HG02763 (cell line): ENCODE measurements around the gene CDK5.

Source experiments
- ATAC-seq: cut with Tn5 transposase; IDR thresholded peaks from one replicate; pipeline ENCODE4 v1.9.1; 2021; ENCODE audit warnings: mild to moderate bottlenecking, moderate library complexity; ENCODE audit not compliant: unreplicated experiment

CDK5 gene

DNA sequence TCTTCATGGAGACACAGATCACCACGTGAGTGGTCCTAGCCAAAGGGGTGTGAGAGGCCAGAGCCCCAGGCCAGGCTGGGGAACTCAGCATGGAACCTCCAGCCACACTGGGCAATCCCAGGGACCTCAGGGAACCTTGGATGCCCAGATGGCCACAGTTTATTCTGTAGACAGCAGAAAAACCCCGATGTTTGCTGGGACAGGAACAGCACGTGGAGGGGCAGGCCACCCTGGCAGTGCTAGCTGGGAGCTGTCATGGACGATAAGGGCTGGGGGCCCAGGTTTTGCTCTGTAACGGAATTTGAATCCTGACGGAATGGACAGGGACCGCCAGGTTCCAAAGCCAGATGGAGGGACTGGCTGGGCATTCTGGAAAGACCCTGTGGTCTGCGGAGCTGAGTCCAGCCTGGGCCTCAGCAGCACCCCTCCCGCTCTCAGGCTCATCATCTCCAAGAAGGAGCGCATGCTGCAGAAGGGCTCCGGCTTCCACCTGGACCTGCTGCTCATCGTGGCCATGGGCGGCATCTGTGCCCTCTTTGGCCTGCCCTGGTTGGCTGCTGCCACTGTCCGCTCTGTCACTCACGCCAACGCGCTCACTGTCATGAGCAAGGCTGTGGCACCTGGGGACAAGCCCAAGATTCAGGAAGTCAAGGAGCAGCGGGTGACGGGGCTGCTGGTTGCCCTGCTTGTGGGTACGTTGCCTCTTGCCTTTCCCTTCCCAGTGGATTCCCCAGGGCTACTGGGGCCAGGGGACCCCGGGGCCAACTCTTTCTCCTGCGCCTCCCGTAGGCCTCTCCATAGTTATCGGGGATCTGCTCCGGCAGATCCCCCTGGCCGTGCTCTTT is 17.3 kb upstream of the CDK5 start:
- ATAC-seq, result no peak

DNA sequence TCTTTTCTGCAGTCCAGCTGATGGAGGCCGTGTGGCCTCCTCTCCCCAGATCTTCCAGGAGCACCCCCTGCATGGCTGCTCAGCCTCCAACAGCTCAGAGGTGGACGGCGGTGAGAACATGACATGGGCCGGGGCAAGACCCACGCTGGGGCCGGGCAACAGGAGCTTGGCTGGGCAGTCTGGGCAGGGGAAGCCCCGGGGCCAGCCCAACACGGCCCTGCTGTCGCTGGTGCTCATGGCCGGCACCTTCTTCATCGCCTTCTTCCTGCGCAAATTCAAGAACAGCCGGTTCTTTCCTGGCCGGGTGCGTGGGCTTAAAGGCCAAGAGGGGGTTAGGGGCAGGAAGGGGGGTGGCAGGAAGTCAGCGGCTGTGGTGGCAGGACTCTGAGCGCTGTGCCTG is 16.3 kb upstream of the CDK5 start:
- no peak for ATAC-seq

DNA sequence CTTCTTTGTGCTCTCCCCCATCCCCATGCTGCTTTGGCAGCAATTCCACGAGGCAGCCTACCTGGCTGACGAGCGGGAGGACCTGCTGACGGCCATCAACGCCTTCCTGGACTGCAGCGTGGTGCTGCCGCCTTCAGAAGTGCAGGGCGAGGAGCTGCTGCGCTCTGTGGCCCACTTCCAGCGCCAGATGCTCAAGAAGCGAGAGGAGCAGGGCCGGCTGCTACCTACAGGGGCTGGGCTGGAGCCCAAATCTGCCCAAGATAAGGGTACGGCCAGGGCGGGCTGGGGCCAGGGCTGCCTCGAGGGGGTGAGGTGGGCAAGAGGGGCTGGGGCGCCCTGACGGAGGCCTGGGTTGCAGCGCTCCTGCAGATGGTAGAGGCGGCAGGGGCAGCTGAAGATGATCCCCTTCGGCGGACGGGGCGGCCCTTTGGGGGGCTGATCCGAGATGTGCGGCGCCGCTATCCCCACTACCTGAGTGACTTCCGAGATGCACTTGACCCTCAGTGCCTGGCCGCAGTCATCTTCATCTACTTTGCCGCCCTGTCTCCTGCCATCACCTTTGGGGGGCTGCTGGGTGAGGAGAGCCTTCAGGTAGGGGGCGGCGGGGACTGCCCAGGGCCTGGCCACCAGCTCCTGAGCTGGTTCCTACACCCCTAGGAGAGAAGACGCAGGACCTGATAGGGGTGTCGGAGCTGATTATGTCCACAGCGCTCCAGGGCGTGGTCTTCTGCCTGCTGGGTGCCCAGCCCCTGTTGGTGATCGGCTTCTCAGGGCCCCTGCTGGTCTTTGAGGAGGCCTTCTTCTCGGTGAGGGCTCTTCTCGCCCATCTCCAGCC is 13.6 kb upstream of the CDK5 start:
- no peak for ATAC-seq

DNA sequence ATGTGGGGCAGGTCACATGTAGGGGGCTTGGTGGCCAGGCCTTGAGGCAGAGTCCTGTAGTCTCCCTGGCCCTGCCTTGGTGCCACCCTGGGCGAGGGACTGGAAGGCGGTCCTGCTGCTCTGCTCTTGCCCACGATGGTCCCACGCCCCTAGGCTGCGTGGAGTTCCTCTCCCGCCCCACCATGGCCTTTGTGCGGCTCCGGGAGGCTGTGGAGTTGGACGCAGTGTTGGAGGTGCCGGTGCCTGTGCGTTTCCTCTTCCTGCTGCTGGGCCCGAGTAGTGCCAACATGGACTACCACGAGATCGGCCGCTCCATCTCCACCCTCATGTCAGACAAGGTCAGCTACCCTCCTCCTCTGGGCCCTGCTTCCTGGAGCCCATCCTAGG is 12.9 kb upstream of the CDK5 start:
- no peak for ATAC-seq

DNA sequence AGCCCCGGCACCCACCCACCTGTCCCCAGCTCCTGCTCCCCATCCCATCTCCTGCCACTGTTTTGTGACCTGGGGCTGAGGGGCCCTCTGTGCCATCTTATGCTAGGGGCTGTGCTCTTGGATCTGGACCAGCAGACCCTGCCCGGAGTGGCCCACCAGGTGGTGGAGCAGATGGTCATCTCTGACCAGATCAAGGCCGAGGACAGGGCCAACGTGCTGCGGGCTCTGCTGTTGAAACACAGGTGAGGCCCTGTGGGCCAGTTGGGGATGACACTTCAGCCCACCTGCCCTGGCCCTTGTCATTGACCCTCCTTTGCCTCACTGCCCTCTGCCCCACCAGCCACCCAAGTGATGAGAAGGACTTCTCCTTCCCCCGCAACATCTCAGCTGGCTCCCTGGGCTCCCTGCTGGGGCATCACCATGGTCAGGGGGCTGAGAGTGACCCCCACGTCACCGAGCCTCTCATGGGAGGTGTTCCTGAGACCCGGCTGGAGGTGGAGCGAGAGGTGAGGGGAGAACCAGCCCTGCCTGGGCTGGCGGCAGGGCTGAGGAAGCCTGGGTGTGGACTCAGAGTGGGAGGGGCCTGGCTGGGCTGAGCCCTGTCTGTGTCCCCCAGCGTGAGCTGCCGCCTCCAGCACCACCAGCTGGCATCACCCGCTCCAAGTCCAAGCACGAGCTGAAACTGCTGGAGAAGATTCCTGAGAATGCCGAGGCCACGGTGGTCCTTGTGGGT is 12.3 kb upstream of the CDK5 start:
- ATAC-seq, result no peak

DNA sequence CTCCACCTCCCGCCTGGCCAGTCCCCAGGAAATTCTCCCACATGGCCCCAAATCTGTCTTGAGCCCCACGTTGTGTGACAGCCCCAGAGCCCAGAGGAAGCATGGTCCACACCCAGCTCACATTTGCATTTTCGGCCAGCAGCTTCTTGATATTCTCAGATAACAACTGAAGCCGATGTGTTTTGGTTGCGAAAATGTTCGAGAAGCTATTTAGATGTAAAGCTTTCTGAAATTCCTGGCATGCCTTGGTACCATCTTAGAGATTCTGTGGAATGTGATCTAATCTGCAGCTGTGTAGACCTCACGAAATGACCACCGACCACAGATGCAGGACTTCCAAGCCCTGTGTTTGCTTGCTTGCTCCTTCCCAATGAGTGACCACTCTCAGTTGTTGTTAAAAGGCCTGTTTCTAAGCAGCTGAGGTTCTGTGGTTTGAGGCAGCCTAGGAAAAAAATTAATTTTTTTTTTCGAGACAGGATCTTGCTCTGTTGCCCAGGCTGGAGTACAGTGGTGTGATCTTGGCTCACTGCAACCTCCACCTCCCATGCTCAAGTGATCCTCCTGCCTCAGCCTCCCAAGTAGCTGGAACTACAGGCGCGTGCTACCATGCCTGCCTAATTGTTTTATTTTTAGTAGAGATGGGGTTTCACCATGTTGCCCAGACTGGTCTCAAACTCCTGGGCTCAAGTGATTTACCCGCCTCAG is 10.5 kb upstream of the CDK5 start:
- no peak for ATAC-seq

DNA sequence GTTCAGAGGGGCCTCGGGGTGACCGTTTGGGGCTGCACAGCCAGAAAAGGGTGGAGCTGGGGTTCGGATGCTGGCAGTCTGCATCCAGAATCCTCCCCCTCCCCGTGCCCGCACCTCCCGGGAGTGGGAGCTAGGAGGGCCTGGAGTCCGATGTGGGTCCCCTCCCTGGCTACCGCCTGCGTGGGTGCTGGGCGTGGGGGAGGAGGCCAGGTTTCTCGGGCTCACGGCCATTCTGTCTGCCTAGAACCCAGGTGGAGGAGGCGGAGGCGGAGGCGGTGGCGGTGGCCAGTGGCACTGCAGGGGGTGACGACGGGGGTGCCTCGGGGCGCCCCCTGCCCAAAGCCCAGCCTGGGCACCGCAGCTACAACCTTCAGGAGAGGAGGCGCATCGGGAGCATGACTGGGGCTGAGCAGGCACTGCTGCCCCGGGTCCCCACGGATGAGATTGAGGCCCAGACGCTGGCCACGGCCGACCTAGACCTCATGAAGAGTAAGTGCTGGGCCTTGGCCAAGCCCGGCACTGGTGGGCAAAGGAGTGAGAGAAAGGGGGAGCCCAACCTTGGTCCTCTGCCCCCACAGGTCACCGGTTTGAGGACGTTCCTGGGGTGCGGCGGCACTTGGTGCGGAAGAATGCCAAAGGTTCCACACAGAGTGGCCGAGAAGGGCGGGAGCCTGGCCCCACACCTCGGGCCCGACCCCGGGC is 8.7 kb upstream of the CDK5 start:
- ATAC-seq, result no peak

DNA sequence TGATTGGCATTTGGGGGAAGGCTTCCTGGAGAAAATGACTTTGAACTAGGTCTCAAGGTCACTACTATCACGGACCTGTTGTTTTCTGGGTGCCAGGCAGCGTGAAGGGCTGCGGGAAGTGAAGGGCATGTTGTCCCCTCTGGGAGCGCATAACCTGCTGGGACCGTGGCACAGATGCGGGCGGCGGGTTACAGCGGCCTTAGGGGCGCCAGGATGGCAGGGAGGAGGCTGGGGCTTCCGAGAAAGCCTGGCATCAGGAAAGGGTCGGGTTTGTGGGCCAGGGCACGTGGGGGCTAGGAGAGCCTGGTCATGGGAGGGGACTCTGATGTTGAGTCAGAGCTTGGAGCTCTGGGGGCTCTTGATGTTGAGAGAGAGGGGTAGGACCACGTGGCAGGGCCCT is 7.8 kb upstream of the CDK5 start:
- ATAC-seq, result no peak

DNA sequence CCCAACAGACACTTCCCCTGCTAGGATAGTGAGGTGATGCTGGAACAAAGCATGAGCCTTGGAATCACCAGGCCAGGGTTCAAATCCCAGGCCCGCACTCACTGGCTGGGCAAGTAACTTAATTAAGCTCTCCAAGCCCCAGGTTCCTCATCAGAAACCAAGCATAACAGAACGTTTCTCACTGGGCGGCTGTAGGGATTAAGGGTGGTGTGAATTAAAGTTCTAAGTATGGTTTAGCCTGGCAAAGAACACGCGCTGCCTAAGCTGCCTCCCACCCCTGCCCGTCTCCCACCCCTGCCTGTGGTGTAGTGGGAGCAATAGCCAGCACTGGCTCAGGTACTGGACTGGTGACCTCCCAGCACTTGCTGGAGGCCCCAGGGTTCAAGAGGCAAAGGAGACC is 7.3 kb upstream of the CDK5 start:
- no peak for ATAC-seq

DNA sequence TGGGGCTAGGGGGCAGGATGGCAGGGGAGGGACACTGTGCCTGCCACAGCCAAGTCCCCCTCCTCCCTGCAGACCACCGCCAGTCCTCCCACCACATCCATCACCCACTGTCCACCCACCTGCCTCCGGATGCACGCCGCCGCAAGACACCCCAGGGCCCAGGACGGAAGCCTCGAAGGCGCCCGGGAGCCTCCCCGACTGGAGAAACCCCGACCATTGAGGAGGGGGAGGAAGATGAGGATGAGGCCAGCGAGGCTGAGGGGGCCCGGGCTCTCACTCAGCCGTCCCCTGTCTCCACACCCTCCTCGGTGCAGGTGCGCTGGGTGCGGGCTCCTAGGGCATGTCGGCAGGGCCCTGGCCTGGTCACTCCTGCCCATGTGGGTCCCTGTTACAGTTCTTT is 6.8 kb upstream of the CDK5 start:
- no peak for ATAC-seq

DNA sequence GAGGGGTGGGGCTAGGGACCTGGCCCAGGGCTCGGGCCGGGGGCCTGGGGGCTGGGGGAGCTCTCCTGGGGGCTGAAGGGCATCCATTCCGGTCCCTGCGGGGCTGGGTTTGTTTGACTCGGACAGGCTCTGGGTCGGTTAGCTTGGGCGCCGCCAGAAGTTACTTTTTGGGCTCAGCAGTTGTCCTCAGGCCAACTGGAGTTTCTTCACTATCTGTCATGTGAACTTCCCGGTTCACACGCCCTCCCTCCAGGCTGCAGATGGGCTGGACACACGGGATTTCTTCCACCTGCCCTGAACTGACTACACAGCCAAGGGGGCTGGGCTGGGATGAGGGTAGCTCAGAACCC is 5.5 kb upstream of the CDK5 start:
- ATAC-seq, result no peak

DNA sequence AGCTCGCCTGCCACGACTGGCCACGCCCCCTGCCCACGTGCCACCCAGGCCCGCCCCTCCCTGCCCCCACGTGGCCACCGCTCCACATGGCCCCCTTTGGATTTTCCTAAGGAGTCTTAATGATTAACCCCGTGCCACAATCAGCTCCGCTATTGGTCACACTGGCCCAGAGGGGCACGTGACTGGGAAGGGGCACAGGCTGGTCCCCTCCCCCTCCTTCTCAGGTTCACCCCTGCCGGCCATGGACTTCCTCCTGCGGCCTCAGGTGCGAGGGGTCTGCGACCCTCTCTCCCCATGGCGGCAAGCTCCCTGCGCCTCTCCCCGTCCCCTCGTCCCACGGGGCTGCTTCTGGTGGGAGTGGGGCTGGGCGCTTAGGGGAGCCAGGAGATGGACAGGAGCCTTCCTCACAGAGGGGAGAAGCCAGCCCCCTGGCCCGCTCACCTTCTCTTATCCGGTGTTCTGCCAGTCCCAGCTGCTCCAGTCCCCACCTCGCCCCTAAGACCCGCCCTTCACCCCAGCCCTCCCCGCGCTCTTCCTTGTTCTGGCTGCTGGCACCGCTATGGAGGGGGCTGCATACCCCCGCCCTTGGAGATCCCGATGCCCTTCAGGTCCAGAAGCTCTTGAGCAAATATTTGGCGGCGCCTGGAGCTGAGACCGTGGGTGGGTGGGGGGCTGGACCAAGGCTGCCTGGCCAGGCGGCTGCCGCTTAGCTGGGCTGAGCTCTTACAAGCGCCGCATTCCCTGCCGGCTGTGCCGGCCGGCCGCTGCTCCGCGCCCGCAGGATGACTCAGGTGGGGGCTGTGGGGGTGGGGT is 4.9 kb upstream of the CDK5 start:
- ATAC-seq, result no peak

DNA sequence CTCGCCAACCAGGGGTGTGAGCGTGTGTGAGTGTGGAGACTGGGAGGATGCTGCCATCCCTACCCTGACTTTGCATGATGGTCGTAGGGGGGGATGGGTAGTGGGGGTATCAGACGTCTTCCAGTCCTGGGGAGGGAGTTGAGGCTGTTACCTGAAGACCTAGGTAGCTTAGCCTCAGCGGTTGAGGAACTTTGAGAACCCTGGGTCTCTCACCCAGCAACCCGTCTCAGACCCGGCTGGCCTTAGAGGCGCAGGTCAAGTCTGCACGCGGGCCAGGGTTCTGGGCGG is 4.4 kb upstream of the CDK5 start:
- ATAC-seq, result no peak

DNA sequence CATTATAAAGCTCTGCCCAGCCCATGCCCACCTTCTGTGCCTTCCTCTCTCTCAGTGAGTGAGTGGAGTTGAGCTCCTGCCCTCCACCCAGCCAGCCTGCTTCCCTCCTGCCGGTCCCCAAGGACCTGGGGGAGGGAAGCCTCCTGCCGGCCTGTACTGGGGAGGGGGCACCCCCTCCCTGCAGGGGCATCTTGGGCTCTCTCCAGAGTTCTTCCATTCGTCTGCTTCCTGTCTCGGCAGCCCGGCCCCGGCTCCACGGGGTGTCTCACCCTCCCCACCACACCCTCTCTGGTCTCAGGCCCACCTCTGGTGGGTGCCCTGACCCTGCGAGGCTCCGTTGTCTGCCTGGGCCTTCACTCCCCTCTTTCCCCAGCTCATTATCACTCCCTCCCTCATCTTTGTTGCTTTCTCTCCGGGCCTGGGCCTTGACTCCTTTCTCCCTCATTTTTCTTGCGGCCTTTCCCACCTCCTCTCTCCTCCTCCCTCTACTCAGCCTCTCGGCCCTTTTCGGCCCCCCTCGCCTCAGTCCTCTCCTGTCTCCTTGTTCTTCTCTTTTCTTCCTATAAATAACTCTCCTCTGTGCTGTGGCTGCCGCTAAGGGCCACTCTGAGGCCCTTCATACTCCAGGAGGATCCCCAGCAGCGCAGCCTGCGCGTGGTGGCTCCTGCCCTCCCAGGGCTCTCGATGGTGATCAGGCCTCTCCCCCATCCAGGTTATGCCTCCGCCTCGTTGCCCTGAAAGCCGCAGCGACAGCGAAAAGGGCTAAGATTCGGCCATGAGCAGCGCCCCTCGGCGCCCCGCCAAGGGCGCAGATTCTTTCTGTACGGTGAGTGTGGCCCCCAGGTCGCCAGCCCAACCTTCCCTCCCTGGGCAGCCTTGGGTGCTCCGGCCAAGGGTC is 3.8 kb upstream of the CDK5 start:
- no peak for ATAC-seq

DNA sequence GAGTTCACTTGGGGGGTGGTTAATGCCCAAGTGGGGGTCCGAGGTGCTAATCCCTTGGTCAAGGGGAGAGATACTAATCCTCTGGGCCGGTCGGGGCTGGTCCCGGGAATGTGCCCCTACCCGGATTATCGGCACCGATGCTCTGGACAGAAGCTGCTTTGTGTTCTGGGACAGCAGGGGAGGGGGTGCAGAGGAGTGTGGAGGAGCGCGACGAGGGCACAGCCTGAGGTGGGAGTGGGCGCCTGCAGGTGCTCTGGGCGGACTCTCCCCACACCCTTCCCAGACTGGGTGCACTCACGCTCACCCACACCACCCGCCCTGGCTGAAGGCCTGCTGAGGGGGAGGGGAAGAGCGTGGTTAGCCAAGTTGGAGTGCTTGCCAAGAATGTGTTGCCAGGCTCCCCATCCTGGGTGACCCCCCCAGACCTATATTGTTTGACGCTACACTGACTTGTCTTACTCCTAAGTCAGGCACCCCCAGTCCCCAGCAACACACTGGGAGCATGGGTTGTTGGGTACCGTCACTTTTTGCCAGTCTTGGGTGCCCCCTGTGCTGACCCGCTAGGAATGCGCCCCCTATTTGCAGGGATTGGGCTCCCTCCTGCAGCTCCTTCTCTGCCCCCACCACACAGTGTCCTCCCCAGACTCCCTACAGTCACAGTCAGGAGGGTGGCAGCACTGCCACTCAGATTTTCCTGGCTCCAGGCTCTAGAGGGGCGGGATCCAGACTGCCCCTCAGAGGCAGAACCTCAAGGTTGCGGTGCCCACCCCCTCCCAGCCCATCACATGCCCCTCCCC is 2.9 kb upstream of the CDK5 start:
- ATAC-seq, result no peak

DNA sequence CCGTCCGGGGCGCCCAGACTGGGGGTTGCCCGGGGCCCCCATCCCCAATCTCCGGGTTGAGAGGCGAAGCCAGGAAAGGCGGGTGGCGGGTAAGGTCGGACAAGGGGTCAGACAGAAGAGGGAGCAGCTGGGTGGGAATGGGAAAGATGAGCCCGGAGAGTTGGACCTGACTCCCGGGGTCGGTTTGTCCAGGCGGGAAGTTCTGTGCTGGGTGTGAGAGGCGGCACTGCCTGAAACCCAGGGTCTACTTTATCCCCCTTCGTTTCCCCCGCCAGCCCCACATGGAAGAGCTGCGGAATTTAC is 2.4 kb upstream of the CDK5 start:
- no peak for ATAC-seq

DNA sequence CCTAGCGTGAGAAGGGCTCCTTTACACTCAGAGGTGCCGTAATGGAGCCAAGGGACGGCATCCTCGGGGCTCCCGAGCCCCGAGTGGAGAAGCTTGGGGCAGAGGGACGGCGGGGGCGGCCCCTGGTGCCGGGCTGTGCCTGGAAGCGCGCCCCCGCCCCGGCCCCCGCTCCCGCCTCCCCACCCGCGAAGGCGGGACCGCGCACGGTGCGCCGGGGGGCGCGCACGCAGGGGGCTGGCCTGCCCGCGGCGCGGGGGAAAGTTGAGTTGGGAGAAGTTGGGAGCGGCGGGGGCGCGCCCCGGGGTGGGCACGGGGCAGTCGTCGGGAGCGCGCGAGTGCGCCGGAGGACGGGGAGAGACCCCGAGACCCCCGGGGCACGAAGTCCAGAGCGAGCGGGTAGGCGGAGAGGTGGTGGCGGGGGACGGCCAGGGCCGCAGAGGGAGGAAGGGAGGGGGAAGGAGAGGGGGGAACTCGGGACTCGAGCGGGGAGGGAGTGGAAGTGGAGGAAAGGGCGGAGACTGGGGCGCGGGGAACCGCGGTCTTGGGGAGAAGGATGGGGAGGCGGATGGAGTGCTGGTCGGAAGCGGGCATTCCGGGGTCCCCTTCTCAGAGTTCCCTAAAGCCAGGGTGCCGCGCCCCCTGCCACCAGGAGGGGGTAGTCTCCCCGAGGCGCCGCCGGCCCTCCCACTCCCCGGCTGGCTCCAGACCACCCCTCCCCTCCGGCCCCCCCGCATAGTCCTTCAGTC is 1.8 kb upstream of the CDK5 start, which contains the start of gene SLC4A2:
Gene SLC4A2 (plus strand): TSS at position 223 of the 746 bp plus-strand sequence. CDS start 2,399 bp downstream, outside the sequence.
- peak; percentile 30 for ATAC-seq
